ENCODE results near the gene SOAT1. TPM values are rescaled to one million over a fixed set of nuclear protein-coding genes. Genes with fewer than 3 reads are reported as not detected.

SOAT1 gene
- total and polyA plus RNA-seq, 7 donors: 2.4 to 14.7 (median 13.2) TPM

- Histone ChIP-seq H3K4me1 (no peaks in the 10 kb centered on the region), H3K4me3 (no peak overlapping the region), H3K9me3 (peaks cover 0 to 2% (median 0%) of the 10 kb centered on the region in 4 donors), H3K27me3 (no peaks in the 10 kb centered on the region), H3K36me3 (no peaks in the 10 kb centered on the region), H3K27ac (no peak overlapping the region)
- no peak for DNase-seq
- intact Hi-C loops (cut with DNase I): no loop called here
- 96 to 97% methylated on average over 5 of the region's 5 CpGs for WGBS, 2 donors
- TF ChIP-seq POLR2AphosphoS5 (IDR thresholded peaks at IDR 0.05): no peak
- no peak for TF ChIP-seq EP300 (IDR thresholded peaks at IDR 0.05)
- no peak for TF ChIP-seq CTCF (IDR thresholded peaks at IDR 0.05)
- TF ChIP-seq POLR2A (IDR thresholded peaks at IDR 0.05): no peak
Observed at GRCh38 chr1:179278920-179279319, 14.7 kb upstream of the SOAT1 start.

GRCh38 chr1:179283992-179284391 is 9.6 kb upstream of the SOAT1 start:
- no peak for DNase-seq
- Histone ChIP-seq H3K9me3 (peaks cover 0 to 2% (median 0%) of the 10 kb centered on the region in 4 donors), H3K4me3 (no peak overlapping the region), H3K27ac (no peak overlapping the region), H3K27me3 (no peaks in the 10 kb centered on the region), H3K36me3 (no peaks in the 10 kb centered on the region), H3K4me1 (no peaks in the 10 kb centered on the region)
- WGBS, 2 donors: 85 to 88% methylated on average over 2 of the region's 2 CpGs
- TF ChIP-seq EP300 (IDR thresholded peaks at IDR 0.05) (no peak), CTCF (IDR thresholded peaks at IDR 0.05) (no peak), POLR2AphosphoS5 (IDR thresholded peaks at IDR 0.05) (no peak), POLR2A (IDR thresholded peaks at IDR 0.05) (no peak)
- intact Hi-C loops (cut with DNase I): no loop called here

- no peak for DNase-seq
- no peaks in the 10 kb centered on the region for H3K9me3 ChIP-seq
- intact Hi-C loops (cut with DNase I): no loop called here
- 20 to 70% methylated on average over 6 of the region's 6 CpGs for WGBS, 2 donors
- peaks cover 0 to 6% (median 4%) of the 10 kb centered on the region in 4 donors for H3K4me1 ChIP-seq
- H3K36me3 ChIP-seq: no peaks in the 10 kb centered on the region
- TF ChIP-seq POLR2A (IDR thresholded peaks at IDR 0.05) (no peak), EP300 (IDR thresholded peaks at IDR 0.05) (no peak), POLR2AphosphoS5 (IDR thresholded peaks at IDR 0.05) (no peak), CTCF (IDR thresholded peaks at IDR 0.05) (no peak)
- no peaks in the 10 kb centered on the region for H3K27me3 ChIP-seq
- H3K27ac ChIP-seq: no peak overlapping the region
- H3K4me3 ChIP-seq: no peak overlapping the region
Observed at GRCh38 chr1:179287946-179288345, 5.7 kb upstream of the SOAT1 start.

- Histone ChIP-seq H3K4me3 (no peak overlapping the region), H3K27me3 (no peaks in the 10 kb centered on the region), H3K36me3 (no peaks in the 10 kb centered on the region), H3K27ac (no peak overlapping the region), H3K4me1 (peaks cover 0 to 10% (median 8%) of the 10 kb centered on the region in 4 donors), H3K9me3 (no peaks in the 10 kb centered on the region)
- TF ChIP-seq EP300 (IDR thresholded peaks at IDR 0.05): no peak
- no peak for TF ChIP-seq CTCF (IDR thresholded peaks at IDR 0.05)
- TF ChIP-seq POLR2AphosphoS5 (IDR thresholded peaks at IDR 0.05): no peak
- no peak for TF ChIP-seq POLR2A (IDR thresholded peaks at IDR 0.05)
- 18 to 62% methylated on average over 2 of the region's 2 CpGs for WGBS, 2 donors
- no peak for DNase-seq
- intact Hi-C loops (cut with DNase I): no loop called here
Observed at GRCh38 chr1:179288977-179289376, 4.6 kb upstream of the SOAT1 start.

- TF ChIP-seq POLR2A (IDR thresholded peaks at IDR 0.05) (no peak), POLR2AphosphoS5 (IDR thresholded peaks at IDR 0.05) (no peak), CTCF (IDR thresholded peaks at IDR 0.05) (no peak), EP300 (IDR thresholded peaks at IDR 0.05) (no peak)
- H3K27ac ChIP-seq: peak overlapping the region in 3 of 4 donors; percentile 1 to 94 (median 89)
- H3K9me3 ChIP-seq: no peaks in the 10 kb centered on the region
- WGBS, 2 donors: 92 to 96% methylated on average over 2 of the region's 2 CpGs
- no peak for DNase-seq
- no peaks in the 10 kb centered on the region for H3K27me3 ChIP-seq
- intact Hi-C loops (cut with DNase I): no loop called here
- H3K36me3 ChIP-seq: no peaks in the 10 kb centered on the region
- peaks cover 0 to 33% (median 21%) of the 10 kb centered on the region in 4 donors for H3K4me1 ChIP-seq
- H3K4me3 ChIP-seq: peak overlapping the region in 3 of 4 donors; percentile 72 to 92 (median 75)
Observed at GRCh38 chr1:179295164-179295755, 1.7 kb downstream of the SOAT1 start.

Measured in sigmoid colon (tissue), 7 donors.